C4-2B (cell line): ENCODE measurements around the gene LRRC56.

Experiments used
- H3K27ac ChIP-seq: fragments of 450-650 bp; 2 replicates; pipeline ENCODE4 v1.5.1; 2017
- ZFX ChIP-seq: fragments of 450-650 bp; IDR thresholded peaks from 2 replicates; pipeline ENCODE4 v1.6.1; 2017
- TF ChIP-seq, protein P1 (sequence below): fragments of 450-650 bp; conservative IDR thresholded peaks from 2 replicates; pipeline ENCODE4 v1.5.1; 2017; ENCODE audit warnings: mild to moderate bottlenecking

LRRC56 gene, protein sequence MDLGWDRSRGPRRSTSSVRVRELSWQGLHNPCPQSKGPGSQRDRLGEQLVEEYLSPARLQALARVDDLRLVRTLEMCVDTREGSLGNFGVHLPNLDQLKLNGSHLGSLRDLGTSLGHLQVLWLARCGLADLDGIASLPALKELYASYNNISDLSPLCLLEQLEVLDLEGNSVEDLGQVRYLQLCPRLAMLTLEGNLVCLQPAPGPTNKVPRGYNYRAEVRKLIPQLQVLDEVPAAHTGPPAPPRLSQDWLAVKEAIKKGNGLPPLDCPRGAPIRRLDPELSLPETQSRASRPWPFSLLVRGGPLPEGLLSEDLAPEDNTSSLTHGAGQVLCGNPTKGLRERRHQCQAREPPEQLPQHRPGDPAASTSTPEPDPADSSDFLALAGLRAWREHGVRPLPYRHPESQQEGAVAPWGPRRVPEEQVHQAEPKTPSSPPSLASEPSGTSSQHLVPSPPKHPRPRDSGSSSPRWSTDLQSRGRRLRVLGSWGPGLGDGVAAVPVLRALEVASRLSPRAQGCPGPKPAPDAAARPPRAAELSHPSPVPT

GRCh38 chr11:536841-537621 is at the start of gene LRRC56:
Gene LRRC56 (plus strand): TSS chr11:537527. CDS start chr11:540685, 3,158 bp downstream.
- TF ChIP-seq, protein P1, sequence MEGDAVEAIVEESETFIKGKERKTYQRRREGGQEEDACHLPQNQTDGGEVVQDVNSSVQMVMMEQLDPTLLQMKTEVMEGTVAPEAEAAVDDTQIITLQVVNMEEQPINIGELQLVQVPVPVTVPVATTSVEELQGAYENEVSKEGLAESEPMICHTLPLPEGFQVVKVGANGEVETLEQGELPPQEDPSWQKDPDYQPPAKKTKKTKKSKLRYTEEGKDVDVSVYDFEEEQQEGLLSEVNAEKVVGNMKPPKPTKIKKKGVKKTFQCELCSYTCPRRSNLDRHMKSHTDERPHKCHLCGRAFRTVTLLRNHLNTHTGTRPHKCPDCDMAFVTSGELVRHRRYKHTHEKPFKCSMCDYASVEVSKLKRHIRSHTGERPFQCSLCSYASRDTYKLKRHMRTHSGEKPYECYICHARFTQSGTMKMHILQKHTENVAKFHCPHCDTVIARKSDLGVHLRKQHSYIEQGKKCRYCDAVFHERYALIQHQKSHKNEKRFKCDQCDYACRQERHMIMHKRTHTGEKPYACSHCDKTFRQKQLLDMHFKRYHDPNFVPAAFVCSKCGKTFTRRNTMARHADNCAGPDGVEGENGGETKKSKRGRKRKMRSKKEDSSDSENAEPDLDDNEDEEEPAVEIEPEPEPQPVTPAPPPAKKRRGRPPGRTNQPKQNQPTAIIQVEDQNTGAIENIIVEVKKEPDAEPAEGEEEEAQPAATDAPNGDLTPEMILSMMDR: no peak
- TF ChIP-seq ZFX: no peak
- H3K27ac ChIP-seq: peak within 1 kb of the TSS; percentile 95

- no peak overlapping the region for H3K27ac ChIP-seq
- no peak for TF ChIP-seq ZFX
- TF ChIP-seq, protein P1: no peak
Measured at GRCh38 chr11:487571-488021, 49.7 kb upstream of the LRRC56 start.

- no peak for TF ChIP-seq ZFX
- TF ChIP-seq, protein P1: no peak
- no peak overlapping the region for H3K27ac ChIP-seq
Measured at GRCh38 chr11:488062-488461, 49.3 kb upstream of the LRRC56 start.

- TF ChIP-seq, protein P1: no peak
- TF ChIP-seq ZFX: no peak
Measured at GRCh38 chr11:488579-488978, 48.7 kb upstream of the LRRC56 start.

GRCh38 chr11:488992-489391 is 48.3 kb upstream of the LRRC56 start:
- H3K27ac ChIP-seq: no peak overlapping the region
- TF ChIP-seq, protein P1: no peak

More at GRCh38 chr11:488579-488978, 48.7 kb upstream of the LRRC56 start:
- no peak overlapping the region for H3K27ac ChIP-seq

DNA sequence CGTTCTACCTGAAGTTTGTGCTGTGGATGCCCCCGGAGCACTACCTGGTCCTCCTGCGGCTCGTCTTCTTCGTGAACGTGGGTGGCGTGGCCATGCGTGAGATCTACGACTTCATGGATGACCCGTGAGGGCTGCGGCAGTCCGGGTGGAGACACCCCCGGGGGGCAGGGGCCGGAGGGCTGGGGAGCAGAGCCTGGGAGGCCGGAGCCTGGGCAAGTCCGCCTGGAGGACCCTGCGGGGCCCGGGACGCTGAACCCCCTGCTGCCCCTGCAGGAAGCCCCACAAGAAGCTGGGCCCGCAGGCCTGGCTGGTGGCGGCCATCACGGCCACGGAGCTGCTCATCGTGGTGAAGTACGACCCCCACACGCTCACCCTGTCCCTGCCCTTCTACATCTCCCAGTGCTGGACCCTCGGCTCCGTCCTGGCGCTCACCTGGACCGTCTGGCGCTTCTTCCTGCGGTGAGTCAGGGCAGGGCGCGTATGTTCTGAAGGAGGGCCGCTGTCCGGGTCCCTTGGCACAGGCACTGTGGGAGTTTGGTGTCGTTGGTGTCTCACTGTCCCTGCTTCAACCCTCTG is 47.6 kb upstream of the LRRC56 start:
- H3K27ac ChIP-seq: no peak overlapping the region
- TF ChIP-seq, protein P1: no peak
- TF ChIP-seq ZFX: no peak
